Stimulated activated CD4-positive, alpha-beta T cell treated with anti-CD3 and anti-CD28 coated beads, Interleukin-1b, Interleukin-23, amount 100 ng/mL, for 1 hour (primary cell): Measurements from ENCODE around the gene CITED1.

Experiments used
- DNase-seq, 2 donors: peaks; one replicate each; pipeline ENCODE4 v3.0.0-alpha.2; 2020; ENCODE audit warnings: low read depth in 2 of 2

CITED1 gene

GRCh38 chrX:72308566-72309296 is 3.0 kb upstream of the CITED1 start:
- no peak for DNase-seq

GRCh38 chrX:72308209-72308565 is 2.5 kb upstream of the CITED1 start:
- DNase-seq: no peak

GRCh38 chrX:72307646-72308051 is 1.9 kb upstream of the CITED1 start:
- no peak for DNase-seq

GRCh38 chrX:72306851-72307645 is 1.3 kb upstream of the CITED1 start:
- no peak for DNase-seq

GRCh38 chrX:72306085-72306801 is 529 bp upstream of the CITED1 start:
- DNase-seq: no peak

- no peak for DNase-seq
Observed at GRCh38 chrX:72304877-72305276, 837 bp downstream of the CITED1 start.

- DNase-seq: no peak
Observed at GRCh38 chrX:72301781-72302180, 3.9 kb downstream of the CITED1 start.

- DNase-seq: no peak
Observed at GRCh38 chrX:72299891-72300630, 5.7 kb downstream of the CITED1 start.

GRCh38 chrX:72297953-72298730 is 7.6 kb downstream of the CITED1 start:
- DNase-seq: no peak

- no peak for DNase-seq
Observed at GRCh38 chrX:72296991-72297390, 8.7 kb downstream of the CITED1 start.

GRCh38 chrX:72295745-72296144 is 10.0 kb downstream of the CITED1 start:
- DNase-seq: no peak

- DNase-seq: no peak
Observed at GRCh38 chrX:72294497-72294896, 11.2 kb downstream of the CITED1 start.

GRCh38 chrX:72282302-72282701 is 23.4 kb downstream of the CITED1 start:
- DNase-seq: no peak

- no peak for DNase-seq
Observed at GRCh38 chrX:72280321-72280845, 25.3 kb downstream of the CITED1 start.

- DNase-seq: no peak
Observed at GRCh38 chrX:72276478-72276953, 29.2 kb downstream of the CITED1 start.

- no peak for DNase-seq
Observed at GRCh38 chrX:72274526-72274925, 31.2 kb downstream of the CITED1 start.

GRCh38 chrX:72273718-72274117 is 32.0 kb downstream of the CITED1 start:
- DNase-seq: no peak

- no peak for DNase-seq
Observed at GRCh38 chrX:72272868-72273267, 32.8 kb downstream of the CITED1 start.

- no peak for DNase-seq
Observed at GRCh38 chrX:72271812-72272211, 33.9 kb downstream of the CITED1 start.

- DNase-seq: no peak
Observed at GRCh38 chrX:72271091-72271788, 34.5 kb downstream of the CITED1 start.
